Measurements from ENCODE around the gene SLC1A7.

Gene SLC1A7

GRCh38 chr1:53080041-53080440 is 62.4 kb downstream of the SLC1A7 start:
- TF ChIP-seq GATA2 (IDR thresholded peaks at IDR 0.05; ENCODE audit: low read depth, low read length) (no peak), GATA3 (IDR thresholded peaks at IDR 0.05; ENCODE audit: low read depth, low read length) (no peak)

DNA sequence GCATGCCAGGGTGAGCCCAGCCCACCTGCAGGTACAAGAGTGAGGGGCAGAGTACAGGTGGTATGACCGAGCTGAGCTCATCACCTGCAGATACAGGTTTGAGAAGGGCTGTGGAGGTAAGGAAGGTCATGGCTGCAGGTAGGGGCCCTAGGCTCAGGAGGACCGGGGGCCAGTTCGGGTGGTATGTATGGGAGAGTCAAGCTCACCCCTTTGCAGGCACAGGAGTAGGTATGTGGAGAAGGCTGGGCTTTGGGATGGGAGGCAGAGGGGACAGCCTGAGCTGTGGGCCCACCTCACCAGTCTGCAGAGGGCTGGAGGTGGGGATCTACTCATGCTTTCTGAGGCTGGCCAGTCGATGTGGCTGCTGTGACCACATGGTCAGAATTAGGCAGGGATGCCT is 63.2 kb downstream of the SLC1A7 start:
- TF ChIP-seq GATA2 (IDR thresholded peaks at IDR 0.05; ENCODE audit: low read depth, low read length): no peak
- TF ChIP-seq GATA3 (IDR thresholded peaks at IDR 0.05; ENCODE audit: low read depth, low read length): no peak

GRCh38 chr1:53078333-53079101 is 63.9 kb downstream of the SLC1A7 start:
- TF ChIP-seq GATA3 (IDR thresholded peaks at IDR 0.05; ENCODE audit: low read depth, low read length): no peak
- TF ChIP-seq GATA2 (IDR thresholded peaks at IDR 0.05; ENCODE audit: low read depth, low read length): no peak

DNA sequence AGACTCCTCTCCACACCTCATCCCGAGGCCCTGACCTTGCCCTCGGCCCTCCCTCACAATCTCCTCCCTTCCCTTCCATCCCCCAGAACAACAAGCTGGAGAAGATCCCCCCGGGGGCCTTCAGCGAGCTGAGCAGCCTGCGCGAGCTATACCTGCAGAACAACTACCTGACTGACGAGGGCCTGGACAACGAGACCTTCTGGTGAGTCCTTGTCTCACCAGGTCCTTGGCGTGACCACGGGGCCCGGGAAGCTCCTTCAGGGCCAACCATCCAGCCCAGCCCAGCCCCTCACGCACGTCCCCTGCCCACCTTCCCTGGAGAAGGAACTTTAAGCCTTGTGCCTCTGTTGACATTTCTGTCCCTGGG is 64.9 kb downstream of the SLC1A7 start:
- TF ChIP-seq GATA2 (IDR thresholded peaks at IDR 0.05; ENCODE audit: low read depth, low read length): no peak
- no peak for TF ChIP-seq GATA3 (IDR thresholded peaks at IDR 0.05; ENCODE audit: low read depth, low read length)

DNA sequence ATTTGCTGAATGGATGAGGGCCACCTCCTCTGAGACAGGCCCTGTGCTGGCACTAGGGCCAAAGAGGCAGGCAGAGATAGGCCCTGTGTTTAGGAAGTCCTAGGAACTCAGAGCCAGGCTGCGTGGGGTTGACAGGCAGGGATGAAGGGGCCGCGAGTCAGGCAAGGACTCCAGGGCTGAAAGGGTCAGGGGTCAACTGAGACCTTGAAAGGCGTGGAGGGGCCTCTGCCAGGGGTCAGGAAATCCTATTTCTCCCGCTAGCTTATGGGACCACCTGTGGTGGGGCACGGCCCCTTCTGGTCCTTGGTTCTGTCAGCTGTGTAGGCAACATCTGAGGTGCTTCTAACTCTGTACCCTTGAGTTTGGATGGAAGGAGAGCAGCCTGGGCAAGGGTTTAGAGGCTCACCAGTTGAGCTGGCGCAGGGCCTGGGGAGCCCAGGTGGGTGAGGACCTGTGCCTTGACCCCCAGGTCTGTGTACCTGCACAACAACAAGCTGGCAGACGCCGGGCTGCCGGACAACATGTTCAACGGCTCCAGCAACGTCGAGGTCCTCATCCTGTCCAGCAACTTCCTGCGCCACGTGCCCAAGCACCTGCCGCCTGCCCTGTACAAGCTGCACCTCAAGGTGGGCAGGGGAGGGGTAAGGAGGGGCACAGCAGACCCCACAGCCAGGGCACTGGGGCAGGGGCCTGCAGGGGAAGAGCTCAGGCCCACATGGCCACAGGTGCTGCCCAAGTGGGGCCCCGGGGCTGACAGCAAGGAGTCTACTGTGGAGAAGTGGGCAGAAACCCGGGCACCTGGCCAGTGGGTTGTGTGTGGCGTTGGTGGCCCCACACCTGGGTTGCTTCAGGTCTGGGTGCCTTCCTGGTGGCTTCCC is 65.5 kb downstream of the SLC1A7 start:
- TF ChIP-seq GATA2 (IDR thresholded peaks at IDR 0.05; ENCODE audit: low read depth, low read length): no peak
- TF ChIP-seq GATA3 (IDR thresholded peaks at IDR 0.05; ENCODE audit: low read depth, low read length): no peak

DNA sequence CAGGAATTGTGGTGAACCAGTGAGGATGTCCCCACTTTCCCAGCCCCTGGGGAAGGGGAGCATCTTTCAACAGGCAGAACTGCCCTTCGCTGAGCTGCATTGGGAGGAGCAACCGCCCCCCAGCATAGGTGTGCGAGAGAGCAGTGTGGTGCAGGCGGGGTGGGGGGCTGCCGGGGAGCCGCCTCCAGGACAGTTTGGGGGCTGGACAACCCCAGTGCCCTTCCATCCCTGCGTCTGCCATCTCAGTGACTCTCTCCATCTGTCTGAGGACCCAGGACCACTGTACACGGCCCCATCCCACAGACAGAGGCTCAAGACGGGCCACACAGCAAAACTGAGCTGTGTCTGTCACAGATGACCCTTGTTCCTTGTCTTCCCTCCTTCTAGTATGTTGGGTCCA is 66.3 kb downstream of the SLC1A7 start:
- TF ChIP-seq GATA3 (IDR thresholded peaks at IDR 0.05; ENCODE audit: low read depth, low read length) (no peak), GATA2 (IDR thresholded peaks at IDR 0.05; ENCODE audit: low read depth, low read length) (no peak)

DNA sequence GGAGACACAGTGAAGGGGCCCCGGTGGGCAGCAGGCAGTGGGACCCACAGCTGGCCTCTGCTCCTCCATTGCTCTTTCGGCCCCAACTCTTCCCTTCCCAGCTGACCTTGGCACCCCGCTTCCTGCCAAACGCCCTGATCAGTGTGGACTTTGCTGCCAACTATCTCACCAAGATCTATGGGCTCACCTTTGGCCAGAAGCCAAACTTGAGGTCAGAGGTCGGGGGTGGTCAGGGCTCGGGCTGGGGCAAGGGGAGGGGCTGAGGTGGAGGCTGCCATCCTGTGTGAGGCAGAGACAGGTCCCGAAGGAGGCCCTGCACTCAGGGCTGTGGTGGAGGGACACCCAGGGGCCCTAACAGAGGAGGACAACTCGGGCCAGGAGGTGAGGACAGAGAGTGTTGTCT is 66.7 kb downstream of the SLC1A7 start:
- no peak for TF ChIP-seq GATA3 (IDR thresholded peaks at IDR 0.05; ENCODE audit: low read depth, low read length)
- TF ChIP-seq GATA2 (IDR thresholded peaks at IDR 0.05; ENCODE audit: low read depth, low read length): no peak

GRCh38 chr1:53075206-53075605 is 67.2 kb downstream of the SLC1A7 start:
- no peak for TF ChIP-seq GATA2 (IDR thresholded peaks at IDR 0.05; ENCODE audit: low read depth, low read length)
- no peak for TF ChIP-seq GATA3 (IDR thresholded peaks at IDR 0.05; ENCODE audit: low read depth, low read length)

- no peak for TF ChIP-seq GATA3 (IDR thresholded peaks at IDR 0.05; ENCODE audit: low read depth, low read length)
- no peak for TF ChIP-seq GATA2 (IDR thresholded peaks at IDR 0.05; ENCODE audit: low read depth, low read length)
Observed at GRCh38 chr1:53074313-53075154, 67.9 kb downstream of the SLC1A7 start.

- TF ChIP-seq GATA3 (IDR thresholded peaks at IDR 0.05; ENCODE audit: low read depth, low read length): no peak
- TF ChIP-seq GATA2 (IDR thresholded peaks at IDR 0.05; ENCODE audit: low read depth, low read length): no peak
Observed at GRCh38 chr1:53073868-53074311, 68.5 kb downstream of the SLC1A7 start.

DNA sequence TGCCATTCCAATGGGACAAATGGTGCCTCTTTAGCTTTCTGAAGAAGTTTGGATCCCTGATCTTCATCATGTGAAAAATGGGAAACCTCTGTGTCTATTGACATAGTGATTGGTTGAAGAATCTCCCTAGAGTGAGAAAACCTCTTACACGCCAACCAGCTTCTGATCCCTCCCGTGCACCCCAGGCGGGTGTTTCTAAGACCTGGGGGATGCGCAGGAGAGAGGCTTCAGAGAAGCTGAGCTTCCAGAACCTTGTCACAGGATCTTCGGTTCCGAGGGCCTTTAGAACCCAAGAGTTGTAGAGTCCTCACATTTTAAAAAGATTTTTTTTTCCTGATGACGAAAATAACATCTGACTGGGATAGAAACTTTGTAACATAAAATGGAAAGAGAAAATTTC is 69.2 kb downstream of the SLC1A7 start:
- TF ChIP-seq GATA2 (IDR thresholded peaks at IDR 0.05; ENCODE audit: low read depth, low read length): no peak
- TF ChIP-seq GATA3 (IDR thresholded peaks at IDR 0.05; ENCODE audit: low read depth, low read length): no peak

GRCh38 chr1:53071915-53072314 is 70.5 kb downstream of the SLC1A7 start:
- TF ChIP-seq GATA3 (IDR thresholded peaks at IDR 0.05; ENCODE audit: low read depth, low read length) (no peak), GATA2 (IDR thresholded peaks at IDR 0.05; ENCODE audit: low read depth, low read length) (no peak)

GRCh38 chr1:53071167-53071865 is 71.1 kb downstream of the SLC1A7 start:
- TF ChIP-seq GATA3 (IDR thresholded peaks at IDR 0.05; ENCODE audit: low read depth, low read length): no peak
- TF ChIP-seq GATA2 (IDR thresholded peaks at IDR 0.05; ENCODE audit: low read depth, low read length): no peak

All from SH-SY5Y (cell line).